ENCODE results near the gene ENO4.

GRCh38 chr10:116810120-116810500 is 39.2 kb upstream of the ENO4 start:
- TF ChIP-seq SRF (IDR thresholded peaks at IDR 0.05; ENCODE audit: low read depth) (no peak), EZH2phosphoT487 (IDR thresholded peaks at IDR 0.05; ENCODE audit: borderline replicate concordance) (no peak), POLR2A (IDR thresholded peaks at IDR 0.05; ENCODE audit: borderline replicate concordance, extremely low read depth, insufficient read depth, insufficient read length) (no peak), POLR2AphosphoS5 (IDR thresholded peaks at IDR 0.05; ENCODE audit: low read depth, low read length) (no peak), RAD21 (IDR thresholded peaks at IDR 0.05; ENCODE audit: low read depth) (no peak), SP1 (IDR thresholded peaks at IDR 0.05; ENCODE audit: low read depth) (no peak)
- TF ChIP-seq, protein P1, sequence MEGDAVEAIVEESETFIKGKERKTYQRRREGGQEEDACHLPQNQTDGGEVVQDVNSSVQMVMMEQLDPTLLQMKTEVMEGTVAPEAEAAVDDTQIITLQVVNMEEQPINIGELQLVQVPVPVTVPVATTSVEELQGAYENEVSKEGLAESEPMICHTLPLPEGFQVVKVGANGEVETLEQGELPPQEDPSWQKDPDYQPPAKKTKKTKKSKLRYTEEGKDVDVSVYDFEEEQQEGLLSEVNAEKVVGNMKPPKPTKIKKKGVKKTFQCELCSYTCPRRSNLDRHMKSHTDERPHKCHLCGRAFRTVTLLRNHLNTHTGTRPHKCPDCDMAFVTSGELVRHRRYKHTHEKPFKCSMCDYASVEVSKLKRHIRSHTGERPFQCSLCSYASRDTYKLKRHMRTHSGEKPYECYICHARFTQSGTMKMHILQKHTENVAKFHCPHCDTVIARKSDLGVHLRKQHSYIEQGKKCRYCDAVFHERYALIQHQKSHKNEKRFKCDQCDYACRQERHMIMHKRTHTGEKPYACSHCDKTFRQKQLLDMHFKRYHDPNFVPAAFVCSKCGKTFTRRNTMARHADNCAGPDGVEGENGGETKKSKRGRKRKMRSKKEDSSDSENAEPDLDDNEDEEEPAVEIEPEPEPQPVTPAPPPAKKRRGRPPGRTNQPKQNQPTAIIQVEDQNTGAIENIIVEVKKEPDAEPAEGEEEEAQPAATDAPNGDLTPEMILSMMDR (IDR thresholded peaks at IDR 0.05 in 2 of 3, conservative IDR thresholded peaks at IDR 0.05 in 1 of 3; ENCODE audit: borderline replicate concordance in 1 of 3, insufficient read depth in 1 of 3, low read depth in 2 of 3, low read length in 2 of 3), result no peak

Data from HCT116 (cell line).